ENCODE data around the gene GCGR. TPM values are rescaled to one million over a fixed set of nuclear protein-coding genes. Genes with fewer than 3 reads are reported as not detected.
A peak's percentile ranks its signal among the peaks of the same experiment; 100 is the strongest.

Gene GCGR
- total and polyA plus RNA-seq, 2 of the 13 experiments (the other 11 are each of a cell fraction or from before 2014, with no cell fraction given) = 0.04 to 0.13 TPM

DNA sequence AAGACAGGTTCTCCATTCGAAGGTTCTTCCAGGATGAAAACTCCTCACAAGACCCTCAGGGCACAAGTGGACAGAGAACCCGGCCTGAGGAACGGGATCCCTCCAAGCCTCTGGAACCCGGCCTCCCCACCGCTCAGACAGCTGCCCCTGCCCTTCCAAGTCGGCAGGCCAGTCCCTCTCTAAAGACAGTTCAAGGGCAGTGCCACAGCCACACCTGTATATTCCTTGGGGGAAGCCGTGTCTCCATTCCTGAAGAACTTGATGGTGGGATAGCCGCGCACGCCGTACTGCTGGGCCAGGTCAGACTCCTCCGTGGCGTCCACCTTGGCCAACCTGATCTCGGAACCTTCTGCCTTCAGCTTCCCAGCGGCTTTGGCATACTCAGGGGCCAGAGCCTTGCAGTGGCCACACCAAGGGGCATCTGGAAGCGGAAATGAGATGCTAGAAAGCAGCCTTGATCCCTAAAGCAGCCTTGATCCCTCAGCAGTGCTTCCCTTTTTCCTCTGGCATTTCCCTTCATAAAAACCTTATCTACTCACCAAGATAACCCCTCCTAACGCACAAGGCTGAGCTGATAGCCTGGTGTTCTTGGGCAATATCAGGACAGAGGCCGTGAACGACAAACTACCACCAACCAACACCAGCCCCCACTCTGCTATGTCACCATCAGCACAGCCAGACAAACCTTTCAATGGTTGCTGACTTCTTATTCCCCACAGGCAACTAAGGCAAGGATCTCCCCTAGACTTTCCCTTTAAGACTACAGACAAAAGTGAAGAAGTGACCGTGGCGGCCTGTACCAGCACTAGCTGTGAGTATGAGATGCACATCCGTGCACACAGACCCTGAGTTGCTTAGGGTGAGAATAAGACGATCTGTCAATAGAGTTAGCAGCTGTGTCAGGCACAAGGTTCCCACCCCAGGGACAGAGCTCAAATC, 55.3 kb downstream of the GCGR start (continued):
- TF ChIP-seq HNF4A (CRISPR knock-in tag; IDR thresholded peaks at IDR 0.05) (no peak), KDM4B (CRISPR knock-in tag; IDR thresholded peaks at IDR 0.05) (no peak), ZNF776 (CRISPR knock-in tag; IDR thresholded peaks at IDR 0.05) (peak; percentile 65; the same call in 1 of the 2 replicates), HOMEZ (CRISPR knock-in tag; IDR thresholded peaks at IDR 0.05; ENCODE audit: low read depth) (0 out of 2 replicates have a peak, but pooled peaks have one; percentile 20), ATF3 (CRISPR knock-in tag; IDR thresholded peaks at IDR 0.05) (no peak), SUZ12 (IDR thresholded peaks at IDR 0.05; ENCODE audit: low read depth, low read length) (no peak), POLR2AphosphoS2 (IDR thresholded peaks at IDR 0.05; ENCODE audit: low read depth, low read length) (0 out of 2 replicates have a peak, but pooled peaks have one; percentile 29), THYN1 (CRISPR knock-in tag; IDR thresholded peaks at IDR 0.05; ENCODE audit: borderline replicate concordance, low read depth) (no peak), RBFOX2 (IDR thresholded peaks at IDR 0.05; ENCODE audit: low read depth, low read length) (0 out of 2 replicates have a peak, but pooled peaks have one; percentile 22), DRAP1 (CRISPR knock-in tag; IDR thresholded peaks at IDR 0.05) (peak; percentile 15; the same call in 1 of the 2 replicates), ZBED4 (CRISPR knock-in tag; IDR thresholded peaks at IDR 0.05; ENCODE audit: borderline replicate concordance) (0 out of 2 replicates have a peak, but pooled peaks have one; percentile 8), MAFK (conservative IDR thresholded peaks at IDR 0.05 in 1 of 2, IDR thresholded peaks at IDR 0.05 in 1 of 2; ENCODE audit: low read length in 2 of 2) (no peak), ZNF232 (CRISPR knock-in tag; IDR thresholded peaks at IDR 0.05; ENCODE audit: borderline replicate concordance) (0 out of 2 replicates have a peak, but pooled peaks have one; percentile 17), ZNF784 (CRISPR knock-in tag; IDR thresholded peaks at IDR 0.05; ENCODE audit: borderline replicate concordance) (no peak)
- TF ChIP-seq, protein P1, sequence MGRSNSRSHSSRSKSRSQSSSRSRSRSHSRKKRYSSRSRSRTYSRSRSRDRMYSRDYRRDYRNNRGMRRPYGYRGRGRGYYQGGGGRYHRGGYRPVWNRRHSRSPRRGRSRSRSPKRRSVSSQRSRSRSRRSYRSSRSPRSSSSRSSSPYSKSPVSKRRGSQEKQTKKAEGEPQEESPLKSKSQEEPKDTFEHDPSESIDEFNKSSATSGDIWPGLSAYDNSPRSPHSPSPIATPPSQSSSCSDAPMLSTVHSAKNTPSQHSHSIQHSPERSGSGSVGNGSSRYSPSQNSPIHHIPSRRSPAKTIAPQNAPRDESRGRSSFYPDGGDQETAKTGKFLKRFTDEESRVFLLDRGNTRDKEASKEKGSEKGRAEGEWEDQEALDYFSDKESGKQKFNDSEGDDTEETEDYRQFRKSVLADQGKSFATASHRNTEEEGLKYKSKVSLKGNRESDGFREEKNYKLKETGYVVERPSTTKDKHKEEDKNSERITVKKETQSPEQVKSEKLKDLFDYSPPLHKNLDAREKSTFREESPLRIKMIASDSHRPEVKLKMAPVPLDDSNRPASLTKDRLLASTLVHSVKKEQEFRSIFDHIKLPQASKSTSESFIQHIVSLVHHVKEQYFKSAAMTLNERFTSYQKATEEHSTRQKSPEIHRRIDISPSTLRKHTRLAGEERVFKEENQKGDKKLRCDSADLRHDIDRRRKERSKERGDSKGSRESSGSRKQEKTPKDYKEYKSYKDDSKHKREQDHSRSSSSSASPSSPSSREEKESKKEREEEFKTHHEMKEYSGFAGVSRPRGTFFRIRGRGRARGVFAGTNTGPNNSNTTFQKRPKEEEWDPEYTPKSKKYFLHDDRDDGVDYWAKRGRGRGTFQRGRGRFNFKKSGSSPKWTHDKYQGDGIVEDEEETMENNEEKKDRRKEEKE (IDR thresholded peaks at IDR 0.05) = no peak
- TF ChIP-seq, protein P2, sequence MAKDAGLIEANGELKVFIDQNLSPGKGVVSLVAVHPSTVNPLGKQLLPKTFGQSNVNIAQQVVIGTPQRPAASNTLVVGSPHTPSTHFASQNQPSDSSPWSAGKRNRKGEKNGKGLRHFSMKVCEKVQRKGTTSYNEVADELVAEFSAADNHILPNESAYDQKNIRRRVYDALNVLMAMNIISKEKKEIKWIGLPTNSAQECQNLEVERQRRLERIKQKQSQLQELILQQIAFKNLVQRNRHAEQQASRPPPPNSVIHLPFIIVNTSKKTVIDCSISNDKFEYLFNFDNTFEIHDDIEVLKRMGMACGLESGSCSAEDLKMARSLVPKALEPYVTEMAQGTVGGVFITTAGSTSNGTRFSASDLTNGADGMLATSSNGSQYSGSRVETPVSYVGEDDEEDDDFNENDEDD (CRISPR knock-in tag; IDR thresholded peaks at IDR 0.05; ENCODE audit: borderline replicate concordance) = 0 out of 2 replicates have a peak, but pooled peaks have one; percentile 5

Data from HepG2 (cell line).